SU-DHL-6 (cell line): ENCODE measurements around the gene TMPRSS9.

Experiments used
- CTCF ChIP-seq: fragments of 200-600 bp; sonication (generic); IDR thresholded peaks from one replicate; pipeline ENCODE4 v1.5.1; 2017; ENCODE audit warnings: antibody characterized with exemption, mild to moderate bottlenecking, low read length, moderate library complexity; ENCODE audit not compliant: insufficient read depth, poor library complexity, severe bottlenecking
- EZH2phosphoT487 ChIP-seq: fragments of 200-600 bp; sonication (generic), shearing (Covaris generic); conservative IDR thresholded peaks from 2 replicates; pipeline ENCODE4 v1.6.1; 2018; ENCODE audit warnings: mild to moderate bottlenecking, antibody characterized with exemption, low read length, moderate library complexity, mixed read lengths

GRCh38 chr19:2382530-2383222, 22.6 kb downstream of the TMPRSS9 start:
- TF ChIP-seq CTCF (no peak), EZH2phosphoT487 (no peak)
